Parietal lobe (tissue), 2 donors: Measurements from ENCODE around the gene TMEM167A. TPM values are rescaled to one million over a fixed set of nuclear protein-coding genes. Genes with fewer than 3 reads are reported as not detected.
A peak's percentile ranks its signal among the peaks of the same experiment; 100 is the strongest.

Experiments used
- small RNA-seq: library from RNA; depleted of rRNA; stranded (forward); fragments of <200 nt; gene quantifications from one replicate; pipeline ENCODE3, GENCODE V24; 2014; ENCODE audit warnings: low replicate concordance
- total RNA-seq: library from RNA; depleted of rRNA; stranded (reverse); fragments of >200 nt; gene quantifications from one replicate; pipeline ENCODE4 v1.2.3, GENCODE V29; 2014

TMEM167A gene
- 98.0 TPM for total RNA-seq

GRCh38 chr5:83076742-83077661, at the start of gene TMEM167A, which contains the start of gene XRCC4:
TMEM167A (minus strand) TSS chr5:83077394; CDS start chr5:83077323, 71 bp downstream.
XRCC4 (plus strand) TSS chr5:83077547; CDS start chr5:83104920, 27,373 bp downstream.

Small RNA genes within 50 kb of the gene (small RNA-seq; reads per million reads assigned to genes)
- gene SCARNA18, result 7.3 reads per million, percentile 89 among the genes with 10 or more reads in this experiment

Other genes starting within 250 kb of the TMEM167A start
- gene XRCC4, start 153 bp upstream of the TMEM167A start, total RNA-seq, result 7.2 TPM